Body of pancreas (tissue), 4 donors: ENCODE data around the gene SLC44A1.

Experiments used
- POLR2A ChIP-seq, 3 donors: fragments of 450-650 bp; IDR thresholded peaks; one replicate each; pipeline ENCODE4 v1.6.1; 2016; ENCODE audit warnings: antibody characterized with exemption in 3 of 3, mild to moderate bottlenecking in 2 of 3
- TF ChIP-seq, protein P1 (sequence below), 7 experiments: fragments of 450-650 bp in 4 of 7; fragments of 200-600 bp in 3 of 7; sonication (generic) in 3 of 7; IDR thresholded peaks; one replicate each; pipeline ENCODE4 v1.5.1; 2016 to 2019; ENCODE audit warnings: antibody characterized with exemption in 7 of 7

DNA sequence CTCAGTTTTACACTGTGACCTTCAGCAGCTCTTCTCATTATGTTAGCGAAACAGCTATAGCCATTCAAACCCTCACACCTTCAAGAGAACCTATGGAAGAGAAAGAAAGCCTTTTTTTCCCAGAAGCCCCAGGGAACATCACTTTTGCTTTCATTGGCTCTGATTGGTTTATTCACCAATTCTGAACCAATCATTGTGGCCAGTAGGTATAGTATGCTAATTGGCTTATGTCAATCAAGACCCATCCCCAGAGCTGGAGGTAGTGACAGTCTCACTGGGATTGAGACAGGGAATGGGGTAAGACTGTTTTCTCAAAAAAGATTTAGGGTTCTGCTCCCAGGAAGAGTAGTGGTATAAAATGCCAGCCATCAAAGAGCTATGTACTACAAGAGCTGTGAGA is 129.3 kb downstream of the SLC44A1 start:
- TF ChIP-seq, protein P1, sequence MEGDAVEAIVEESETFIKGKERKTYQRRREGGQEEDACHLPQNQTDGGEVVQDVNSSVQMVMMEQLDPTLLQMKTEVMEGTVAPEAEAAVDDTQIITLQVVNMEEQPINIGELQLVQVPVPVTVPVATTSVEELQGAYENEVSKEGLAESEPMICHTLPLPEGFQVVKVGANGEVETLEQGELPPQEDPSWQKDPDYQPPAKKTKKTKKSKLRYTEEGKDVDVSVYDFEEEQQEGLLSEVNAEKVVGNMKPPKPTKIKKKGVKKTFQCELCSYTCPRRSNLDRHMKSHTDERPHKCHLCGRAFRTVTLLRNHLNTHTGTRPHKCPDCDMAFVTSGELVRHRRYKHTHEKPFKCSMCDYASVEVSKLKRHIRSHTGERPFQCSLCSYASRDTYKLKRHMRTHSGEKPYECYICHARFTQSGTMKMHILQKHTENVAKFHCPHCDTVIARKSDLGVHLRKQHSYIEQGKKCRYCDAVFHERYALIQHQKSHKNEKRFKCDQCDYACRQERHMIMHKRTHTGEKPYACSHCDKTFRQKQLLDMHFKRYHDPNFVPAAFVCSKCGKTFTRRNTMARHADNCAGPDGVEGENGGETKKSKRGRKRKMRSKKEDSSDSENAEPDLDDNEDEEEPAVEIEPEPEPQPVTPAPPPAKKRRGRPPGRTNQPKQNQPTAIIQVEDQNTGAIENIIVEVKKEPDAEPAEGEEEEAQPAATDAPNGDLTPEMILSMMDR (IDR thresholded peaks at IDR 0.05), result no peak
- no peak for TF ChIP-seq POLR2A (IDR thresholded peaks at IDR 0.05)
